Measurements from ENCODE around the gene CTBP2. TPM values are rescaled to one million over a fixed set of nuclear protein-coding genes. Genes with fewer than 3 reads are reported as not detected.

Gene CTBP2
- total RNA-seq, 1 donor from 2014 or later = 55.2 TPM

DNA sequence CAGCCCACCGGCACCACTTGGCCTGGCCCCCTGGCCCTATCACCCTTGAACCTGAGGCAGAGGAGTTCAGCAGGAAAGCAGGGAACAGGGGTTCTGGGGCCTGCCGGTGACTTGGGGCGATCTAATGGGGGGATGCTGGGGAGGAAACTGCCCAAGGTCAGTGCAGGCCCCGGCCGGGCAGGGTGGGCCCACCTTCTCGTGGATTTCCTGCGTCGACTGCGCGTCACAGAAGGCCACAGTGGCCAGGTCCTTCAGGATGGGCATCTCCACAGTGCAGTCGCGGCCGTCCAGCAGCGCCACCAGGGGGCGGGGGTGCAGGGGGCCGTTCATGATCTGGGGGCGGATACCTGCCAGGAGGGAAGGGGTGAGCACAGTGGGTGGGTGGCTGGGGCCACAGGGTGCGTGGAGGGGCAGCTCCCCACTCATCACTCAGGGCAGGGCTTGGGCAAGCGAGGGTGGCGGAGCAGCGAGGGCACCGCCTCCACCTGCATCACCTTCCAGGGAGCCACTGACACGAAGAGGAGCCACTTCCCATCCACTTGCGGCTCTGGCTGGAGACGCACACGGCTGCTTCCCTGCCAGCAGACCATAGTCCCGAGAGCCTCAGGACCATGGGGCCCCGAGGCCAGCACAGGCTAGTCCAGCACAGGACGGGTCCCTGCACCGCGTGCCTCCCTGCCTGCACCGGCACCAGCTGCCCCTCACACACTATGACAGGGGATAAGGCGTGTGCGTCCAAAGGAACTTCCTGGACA, 157.0 kb downstream of the CTBP2 start:
- Histone ChIP-seq H3F3A (ENCODE audit: low read depth) (peaks cover 10% of the 10 kb centered on the region), H3K27me3 (no peaks in the 10 kb centered on the region), H3K9me3 (ENCODE audit: low read depth) (no peaks in the 10 kb centered on the region), H3K4me1 (peaks cover 24% of the 10 kb centered on the region), H3K4me2 (no peak overlapping the region), H3K27ac (no peak overlapping the region), H2AFZ (replicated peaks) (no peak overlapping the region), H3K4me3 (no peak overlapping the region), H3K9ac (no peak overlapping the region), H4K20me1 (ENCODE audit: low read depth) (peaks cover 84% of the 10 kb centered on the region), H3K36me3 (no peaks in the 10 kb centered on the region), H3K79me2 (ENCODE audit: low read depth) (peaks cover 57% of the 10 kb centered on the region)
- TF ChIP-seq, protein P1, sequence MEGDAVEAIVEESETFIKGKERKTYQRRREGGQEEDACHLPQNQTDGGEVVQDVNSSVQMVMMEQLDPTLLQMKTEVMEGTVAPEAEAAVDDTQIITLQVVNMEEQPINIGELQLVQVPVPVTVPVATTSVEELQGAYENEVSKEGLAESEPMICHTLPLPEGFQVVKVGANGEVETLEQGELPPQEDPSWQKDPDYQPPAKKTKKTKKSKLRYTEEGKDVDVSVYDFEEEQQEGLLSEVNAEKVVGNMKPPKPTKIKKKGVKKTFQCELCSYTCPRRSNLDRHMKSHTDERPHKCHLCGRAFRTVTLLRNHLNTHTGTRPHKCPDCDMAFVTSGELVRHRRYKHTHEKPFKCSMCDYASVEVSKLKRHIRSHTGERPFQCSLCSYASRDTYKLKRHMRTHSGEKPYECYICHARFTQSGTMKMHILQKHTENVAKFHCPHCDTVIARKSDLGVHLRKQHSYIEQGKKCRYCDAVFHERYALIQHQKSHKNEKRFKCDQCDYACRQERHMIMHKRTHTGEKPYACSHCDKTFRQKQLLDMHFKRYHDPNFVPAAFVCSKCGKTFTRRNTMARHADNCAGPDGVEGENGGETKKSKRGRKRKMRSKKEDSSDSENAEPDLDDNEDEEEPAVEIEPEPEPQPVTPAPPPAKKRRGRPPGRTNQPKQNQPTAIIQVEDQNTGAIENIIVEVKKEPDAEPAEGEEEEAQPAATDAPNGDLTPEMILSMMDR (IDR thresholded peaks at IDR 0.05) = no peak
- TF ChIP-seq EZH2phosphoT487 (IDR thresholded peaks at IDR 0.05) (no peak), EZH2 (IDR thresholded peaks at IDR 0.05) (no peak)
- no peak for DNase-seq (ENCODE audit: low spot score)
- no peaks in the 10 kb centered on the region for H3K27me3 Mint-ChIP-seq (ENCODE audit: insufficient read depth, low read depth)
- H3K4me1 Mint-ChIP-seq = peaks cover 37% of the 10 kb centered on the region
- peaks cover 10% of the 10 kb centered on the region for H3K36me3 Mint-ChIP-seq
- no peak overlapping the region for H3K4me3 Mint-ChIP-seq
- H3K9me3 Mint-ChIP-seq = no peaks in the 10 kb centered on the region
- peak overlapping the region; percentile 60 for H3K27ac Mint-ChIP-seq

DNA sequence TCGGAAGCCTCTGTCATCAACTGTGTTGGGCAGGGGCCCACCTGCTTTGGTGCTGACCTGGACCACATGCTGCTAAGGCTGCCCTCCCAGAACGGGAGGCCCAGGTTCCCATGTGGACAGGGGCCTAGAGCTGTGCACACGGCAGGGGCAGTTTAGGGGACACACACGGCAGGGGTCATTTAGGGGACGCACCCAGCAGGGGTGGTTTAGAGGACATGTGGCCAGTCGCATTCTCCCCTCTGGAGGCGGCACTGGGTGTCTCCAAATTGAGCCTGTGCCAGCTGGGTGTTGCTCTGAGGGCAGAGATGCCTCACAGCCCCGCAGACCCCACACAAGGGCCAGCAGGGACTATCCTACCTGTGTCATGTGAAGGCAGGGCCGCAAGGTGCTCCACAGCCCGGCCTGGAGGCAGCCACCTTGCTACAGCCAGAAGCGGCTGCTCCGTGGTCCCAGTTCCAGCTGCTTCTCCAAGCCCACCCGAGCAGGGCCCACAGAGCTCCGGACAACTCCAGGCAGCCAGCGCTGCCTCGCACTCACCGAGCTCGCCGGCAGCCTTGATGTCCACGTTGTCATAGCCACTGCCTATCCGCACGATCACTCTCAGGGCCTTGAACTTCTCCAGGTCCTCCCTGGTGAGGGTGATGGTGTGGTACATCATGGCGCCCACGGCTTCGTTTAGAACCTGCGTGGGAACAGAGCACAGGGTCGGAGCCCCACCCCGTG, 157.8 kb downstream of the CTBP2 start:
- H3K27me3 Mint-ChIP-seq (ENCODE audit: insufficient read depth, low read depth) = no peaks in the 10 kb centered on the region
- H3K4me1 ChIP-seq = peaks cover 22% of the 10 kb centered on the region
- no peak overlapping the region for H2AFZ ChIP-seq (replicated peaks)
- no peak overlapping the region for H3K27ac Mint-ChIP-seq
- H3K4me3 Mint-ChIP-seq = no peak overlapping the region
- TF ChIP-seq EZH2 (IDR thresholded peaks at IDR 0.05) = no peak
- TF ChIP-seq, protein P1 (IDR thresholded peaks at IDR 0.05) = no peak
- no peak for TF ChIP-seq EZH2phosphoT487 (IDR thresholded peaks at IDR 0.05)
- H3K4me3 ChIP-seq = no peak overlapping the region
- H3K4me1 Mint-ChIP-seq = peaks cover 37% of the 10 kb centered on the region
- no peak for DNase-seq (ENCODE audit: low spot score)
- H4K20me1 ChIP-seq (ENCODE audit: low read depth) = peaks cover 79% of the 10 kb centered on the region
- no peaks in the 10 kb centered on the region for H3K36me3 ChIP-seq
- no peaks in the 10 kb centered on the region for H3K9me3 Mint-ChIP-seq
- H3K27ac ChIP-seq = no peak overlapping the region
- H3F3A ChIP-seq (ENCODE audit: low read depth) = peaks cover 10% of the 10 kb centered on the region
- no peaks in the 10 kb centered on the region for H3K27me3 ChIP-seq
- peaks cover 50% of the 10 kb centered on the region for H3K79me2 ChIP-seq (ENCODE audit: low read depth)
- no peak overlapping the region for H3K9ac ChIP-seq
- H3K36me3 Mint-ChIP-seq = peaks cover 10% of the 10 kb centered on the region
- no peak overlapping the region for H3K4me2 ChIP-seq
- H3K9me3 ChIP-seq (ENCODE audit: low read depth) = no peaks in the 10 kb centered on the region

DNA sequence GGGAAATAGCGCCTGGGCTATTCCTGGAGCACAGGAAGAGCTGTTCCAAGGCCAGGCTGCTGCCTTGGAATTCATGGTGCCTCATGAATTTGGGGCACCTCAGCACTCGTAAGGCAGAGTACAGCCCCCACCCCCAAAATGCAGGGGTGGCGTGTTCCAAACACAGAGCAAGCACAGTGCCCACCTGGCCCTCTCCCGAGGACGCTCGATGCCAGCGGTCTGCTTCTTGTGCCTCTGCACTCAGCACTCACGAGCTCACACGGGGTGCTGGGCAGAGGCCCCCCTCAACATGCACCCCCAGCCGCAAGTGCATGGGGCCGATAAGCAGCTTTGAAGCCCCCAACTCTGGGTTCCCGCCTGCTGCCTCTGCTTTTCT, 158.3 kb downstream of the CTBP2 start:
- Mint-ChIP-seq H3K4me3 (no peak overlapping the region), H3K27ac (peak overlapping the region; percentile 42), H3K27me3 (ENCODE audit: insufficient read depth, low read depth) (peaks cover 2% of the 10 kb centered on the region), H3K9me3 (no peaks in the 10 kb centered on the region), H3K36me3 (peaks cover 14% of the 10 kb centered on the region), H3K4me1 (peaks cover 33% of the 10 kb centered on the region)
- Histone ChIP-seq H3K27me3 (no peaks in the 10 kb centered on the region), H2AFZ (replicated peaks) (no peak overlapping the region), H3K4me1 (peaks cover 22% of the 10 kb centered on the region), H4K20me1 (ENCODE audit: low read depth) (peaks cover 73% of the 10 kb centered on the region), H3F3A (ENCODE audit: low read depth) (peaks cover 10% of the 10 kb centered on the region), H3K4me3 (no peak overlapping the region), H3K27ac (no peak overlapping the region), H3K9ac (no peak overlapping the region), H3K4me2 (no peak overlapping the region), H3K36me3 (no peaks in the 10 kb centered on the region), H3K79me2 (ENCODE audit: low read depth) (peaks cover 44% of the 10 kb centered on the region), H3K9me3 (ENCODE audit: low read depth) (no peaks in the 10 kb centered on the region)
- TF ChIP-seq, protein P1 (IDR thresholded peaks at IDR 0.05) = no peak
- no peak for TF ChIP-seq EZH2phosphoT487 (IDR thresholded peaks at IDR 0.05)
- TF ChIP-seq EZH2 (IDR thresholded peaks at IDR 0.05) = no peak
- no peak for DNase-seq (ENCODE audit: low spot score)

Data from neural progenitor cell (in vitro differentiated cells).